Effector memory CD4-positive, alpha-beta T cell (primary cell): ENCODE measurements around the gene EPHB2.

ENCODE experiments used
- DNase-seq, 3 donors: peaks; one replicate each; pipeline ENCODE4 v3.0.0-alpha.2; 2020
- H3K27ac ChIP-seq: 2 replicates; pipeline ENCODE4 v1.7.0; 2013; ENCODE audit warnings: mild to moderate bottlenecking, low read length, moderate library complexity; ENCODE audit not compliant: insufficient read depth, poor library complexity, severe bottlenecking
- H3K27me3 ChIP-seq: replicated peaks from 2 replicates; pipeline ENCODE4 v1.7.0; 2013; ENCODE audit warnings: mild to moderate bottlenecking, low read length; ENCODE audit not compliant: insufficient read depth, control insufficient read depth, poor library complexity, severe bottlenecking
- H3K36me3 ChIP-seq: 2 replicates; pipeline ENCODE4 v1.7.0; 2013; ENCODE audit warnings: mild to moderate bottlenecking, low read length, moderate library complexity; ENCODE audit not compliant: control insufficient read depth, insufficient read depth
- H3K4me1 ChIP-seq: 2 replicates; pipeline ENCODE4 v1.7.0; 2013; ENCODE audit warnings: low read length, mild to moderate bottlenecking; ENCODE audit not compliant: control insufficient read depth, insufficient read depth, poor library complexity, severe bottlenecking
- H3K4me3 ChIP-seq: 2 replicates; pipeline ENCODE4 v1.7.0; 2013; ENCODE audit warnings: low read length, low read depth, mild to moderate bottlenecking; ENCODE audit not compliant: insufficient read depth, poor library complexity, severe bottlenecking
- H3K9me3 ChIP-seq: 2 replicates; pipeline ENCODE4 v1.7.0; 2013; ENCODE audit warnings: mild to moderate bottlenecking, low read length, moderate library complexity; ENCODE audit not compliant: control insufficient read depth

EPHB2 gene

DNA sequence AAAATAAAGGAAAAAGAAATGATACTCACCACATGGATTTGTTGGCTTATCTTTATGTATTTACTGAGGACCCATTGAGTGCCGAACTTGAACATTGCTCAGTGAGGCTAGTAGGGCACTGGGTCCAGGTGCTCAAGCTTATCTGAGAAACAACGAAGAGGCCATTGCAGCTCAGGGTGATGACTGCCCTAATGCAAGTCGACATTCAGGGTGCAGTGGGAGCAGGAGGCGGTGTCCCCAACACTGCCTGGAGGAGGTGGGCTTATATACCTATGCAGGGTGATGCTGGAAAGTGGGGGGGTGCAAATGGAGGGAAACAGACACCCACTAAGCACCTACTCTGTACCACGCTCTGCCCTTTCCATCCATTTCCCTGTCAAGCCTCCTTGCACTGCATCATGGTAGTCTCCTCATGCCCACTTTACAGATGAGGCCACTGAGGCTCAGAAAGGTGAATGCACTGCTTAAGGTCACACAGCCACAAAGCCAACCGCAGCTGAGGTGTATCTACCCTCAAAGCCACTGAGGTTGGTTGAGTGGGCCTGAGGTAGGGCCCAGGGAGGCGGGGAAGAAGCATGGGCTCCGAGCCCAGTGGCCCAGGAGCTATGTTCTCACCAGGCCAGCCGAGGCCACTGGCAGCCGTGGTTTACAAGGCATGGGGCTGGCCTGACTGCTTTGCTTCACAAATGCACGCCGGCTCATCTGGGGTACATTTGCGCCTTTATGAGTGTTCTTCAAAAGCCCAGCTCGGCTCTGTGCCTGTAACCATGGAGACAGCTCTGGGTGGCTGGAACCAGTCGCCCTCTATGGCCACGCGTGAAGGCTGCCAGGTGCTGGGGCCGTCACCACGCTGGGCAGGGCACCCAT lies 103.8 kb downstream of the EPHB2 start:
- no peak overlapping the region for H3K4me3 ChIP-seq
- H3K27ac ChIP-seq = no peak overlapping the region
- no peaks in the 10 kb centered on the region for H3K4me1 ChIP-seq
- DNase-seq = no peak
- H3K27me3 ChIP-seq = no peaks in the 10 kb centered on the region
- H3K36me3 ChIP-seq = no peaks in the 10 kb centered on the region
- H3K9me3 ChIP-seq = no peaks in the 10 kb centered on the region

DNA sequence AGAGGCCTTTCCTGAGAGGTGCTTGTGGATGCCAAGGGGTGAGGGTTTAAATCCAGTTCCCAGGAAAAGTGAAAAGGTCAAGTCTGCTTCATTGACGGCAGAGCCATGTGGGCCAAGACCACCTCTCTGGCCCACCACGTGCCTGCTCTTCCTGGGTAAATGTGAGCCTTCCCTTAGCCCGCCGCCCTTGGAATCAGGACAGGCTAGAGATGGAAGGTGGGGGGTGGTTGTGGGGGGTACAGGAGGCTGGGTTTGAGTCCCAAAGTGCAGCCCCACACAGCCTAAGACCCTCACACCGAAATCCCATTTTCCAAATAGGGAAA lies 104.4 kb downstream of the EPHB2 start:
- H3K27me3 ChIP-seq = no peaks in the 10 kb centered on the region
- H3K9me3 ChIP-seq = no peaks in the 10 kb centered on the region

DNA sequence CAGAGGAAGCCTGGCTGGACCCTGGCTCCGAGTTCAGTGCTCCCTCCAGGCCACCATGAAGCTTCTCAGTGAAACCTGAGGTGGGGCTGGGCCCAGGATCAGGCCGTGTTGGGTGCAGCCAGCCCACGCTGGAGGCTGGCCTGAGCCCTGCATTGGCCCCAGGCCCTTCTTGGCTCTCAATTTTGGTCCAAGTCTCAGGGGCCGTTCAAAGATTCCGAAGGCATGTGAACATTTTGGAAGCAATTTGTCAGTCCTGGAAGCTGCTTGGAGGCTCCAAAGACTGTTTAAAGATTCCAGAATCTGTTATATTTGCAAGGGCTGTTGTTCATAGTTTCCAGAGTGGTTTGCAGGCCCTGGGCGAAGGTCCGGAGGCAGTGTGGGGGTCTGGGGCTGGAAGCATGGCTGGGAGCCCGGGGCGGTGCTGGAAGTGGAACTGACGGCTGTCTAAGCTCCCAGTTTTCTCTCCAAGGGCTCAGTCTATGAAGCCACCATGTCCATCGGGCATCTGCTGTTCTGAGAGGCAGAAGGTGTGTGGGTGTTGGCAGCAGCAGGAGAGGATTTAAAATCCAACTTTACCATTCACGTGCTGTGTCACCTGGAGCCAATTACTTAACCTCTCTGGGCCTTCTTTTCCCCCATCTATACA lies 104.9 kb downstream of the EPHB2 start:
- Histone ChIP-seq H3K27me3 (no peaks in the 10 kb centered on the region), H3K36me3 (no peaks in the 10 kb centered on the region), H3K9me3 (no peaks in the 10 kb centered on the region), H3K4me1 (no peaks in the 10 kb centered on the region), H3K4me3 (no peak overlapping the region), H3K27ac (no peak overlapping the region)
- DNase-seq = no peak

More for the DNA sequence above, 104.4 kb downstream of the EPHB2 start:
- DNase-seq = no peak
- no peaks in the 10 kb centered on the region for H3K36me3 ChIP-seq
- no peaks in the 10 kb centered on the region for H3K4me1 ChIP-seq
- H3K4me3 ChIP-seq = no peak overlapping the region
- no peak overlapping the region for H3K27ac ChIP-seq

- no peak overlapping the region for H3K27ac ChIP-seq
- H3K4me3 ChIP-seq = no peak overlapping the region
- H3K27me3 ChIP-seq = no peaks in the 10 kb centered on the region
- no peak for DNase-seq
- no peaks in the 10 kb centered on the region for H3K4me1 ChIP-seq
- no peaks in the 10 kb centered on the region for H3K36me3 ChIP-seq
- no peaks in the 10 kb centered on the region for H3K9me3 ChIP-seq
Measured at GRCh38 chr1:22816067-22816775, 105.6 kb downstream of the EPHB2 start.

DNA sequence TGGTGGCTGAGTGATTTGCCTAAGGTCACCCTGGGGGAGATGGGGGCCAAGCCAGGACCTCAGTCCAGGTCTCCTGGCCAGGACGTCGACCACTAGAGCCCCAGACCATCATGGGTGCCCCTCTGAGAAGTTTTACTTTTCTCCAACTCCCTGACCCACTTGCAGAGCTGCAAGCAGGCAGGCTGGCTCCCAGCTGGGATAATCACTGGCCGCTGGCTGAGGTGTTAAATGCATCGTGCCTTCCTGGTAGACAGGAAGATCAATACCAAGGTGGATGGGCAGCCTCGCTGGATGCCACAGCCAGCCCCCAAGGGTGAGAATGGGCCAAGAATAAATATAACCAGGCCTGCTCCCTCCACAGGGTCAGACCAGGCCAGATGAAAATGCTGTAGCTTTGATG lies 106.2 kb downstream of the EPHB2 start:
- no peaks in the 10 kb centered on the region for H3K27me3 ChIP-seq
- H3K27ac ChIP-seq = no peak overlapping the region
- H3K4me1 ChIP-seq = no peaks in the 10 kb centered on the region
- H3K36me3 ChIP-seq = no peaks in the 10 kb centered on the region
- no peak for DNase-seq
- no peaks in the 10 kb centered on the region for H3K9me3 ChIP-seq
- no peak overlapping the region for H3K4me3 ChIP-seq

GRCh38 chr1:22817462-22817861 lies 106.8 kb downstream of the EPHB2 start:
- Histone ChIP-seq H3K4me3 (no peak overlapping the region), H3K36me3 (no peaks in the 10 kb centered on the region), H3K27ac (no peak overlapping the region), H3K9me3 (no peaks in the 10 kb centered on the region), H3K4me1 (no peaks in the 10 kb centered on the region), H3K27me3 (no peaks in the 10 kb centered on the region)
- no peak for DNase-seq

DNA sequence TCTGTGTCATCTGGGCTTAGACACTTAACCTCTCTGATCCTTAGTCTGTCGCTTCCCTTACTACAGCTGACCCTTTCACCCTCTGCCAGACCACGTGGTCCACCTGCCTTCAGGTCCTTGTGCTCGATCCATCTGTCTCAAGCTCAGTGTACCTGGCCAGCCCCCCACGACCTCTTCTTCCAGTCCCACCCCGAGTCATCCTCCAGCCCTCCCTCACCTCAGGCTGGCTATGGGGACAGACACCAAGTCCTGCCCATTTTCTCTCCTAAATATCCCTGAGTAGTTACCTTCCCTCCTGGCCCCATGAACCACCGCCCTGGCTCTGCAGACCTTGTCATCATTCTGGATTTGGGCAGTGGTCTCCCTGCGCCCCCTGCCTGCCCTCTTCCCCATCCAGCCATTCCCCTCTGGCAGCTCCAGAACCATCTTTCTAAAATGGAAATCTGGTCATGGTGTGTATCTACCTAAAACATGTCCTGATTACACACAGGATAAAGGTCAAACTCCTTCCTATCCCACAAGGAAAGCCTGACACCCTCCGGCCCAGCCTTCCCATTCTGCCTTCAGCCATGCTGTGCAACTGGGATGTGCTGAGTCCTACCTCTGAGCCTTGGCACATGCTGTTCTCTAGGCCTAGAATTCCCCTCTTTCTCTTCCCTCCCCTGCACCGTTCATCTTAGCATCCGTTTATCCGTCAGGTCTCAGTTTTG lies 107.6 kb downstream of the EPHB2 start:
- DNase-seq = no peak
- Histone ChIP-seq H3K4me3 (no peak overlapping the region), H3K9me3 (no peaks in the 10 kb centered on the region), H3K27me3 (no peaks in the 10 kb centered on the region), H3K27ac (no peak overlapping the region), H3K4me1 (no peaks in the 10 kb centered on the region), H3K36me3 (no peaks in the 10 kb centered on the region)

DNA sequence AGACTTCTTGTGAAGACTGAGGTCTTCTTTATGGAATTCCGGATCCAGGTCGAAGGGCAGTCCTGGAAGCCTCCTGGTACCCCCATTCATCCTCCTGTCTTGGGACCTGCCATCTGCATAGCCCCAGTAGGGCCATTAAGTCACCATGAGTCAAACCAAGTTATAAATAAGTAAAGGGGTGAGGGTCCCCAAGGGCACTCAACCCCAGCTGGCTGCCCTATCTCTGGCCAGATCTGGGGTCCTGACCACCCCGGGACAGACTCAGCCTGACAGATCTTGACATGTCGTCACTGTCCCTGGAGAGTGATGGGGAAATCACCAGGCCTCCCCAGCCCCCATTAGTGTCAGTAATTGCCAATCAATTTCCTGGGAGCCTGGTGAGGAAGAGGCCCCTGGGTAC lies 108.7 kb downstream of the EPHB2 start:
- DNase-seq = no peak
- H3K9me3 ChIP-seq = no peaks in the 10 kb centered on the region
- no peak overlapping the region for H3K4me3 ChIP-seq
- H3K27ac ChIP-seq = no peak overlapping the region
- no peaks in the 10 kb centered on the region for H3K4me1 ChIP-seq
- H3K27me3 ChIP-seq = no peaks in the 10 kb centered on the region
- H3K36me3 ChIP-seq = no peaks in the 10 kb centered on the region

DNA sequence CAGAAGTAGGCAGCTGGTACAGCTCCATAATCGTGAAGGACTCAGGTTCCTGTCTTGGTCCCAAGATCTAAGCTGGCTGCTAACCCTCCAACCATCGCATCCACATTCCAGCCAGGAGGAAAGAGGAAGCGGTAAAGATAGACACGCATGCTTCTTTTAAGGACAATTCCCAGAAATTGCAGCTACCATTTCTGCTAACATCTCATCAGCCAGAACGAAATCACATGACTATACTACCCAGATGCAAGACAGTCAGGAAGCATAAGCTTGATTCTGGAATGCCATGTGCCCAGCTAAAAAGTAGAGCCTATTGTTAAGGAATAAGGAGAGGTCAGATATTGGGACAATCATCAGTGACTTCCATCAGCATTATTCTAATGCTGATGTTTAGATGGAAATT lies 110.4 kb downstream of the EPHB2 start:
- DNase-seq = no peak
- H3K4me1 ChIP-seq = no peaks in the 10 kb centered on the region
- no peaks in the 10 kb centered on the region for H3K36me3 ChIP-seq
- H3K27me3 ChIP-seq = no peaks in the 10 kb centered on the region
- H3K9me3 ChIP-seq = no peaks in the 10 kb centered on the region
- no peak overlapping the region for H3K4me3 ChIP-seq
- H3K27ac ChIP-seq = no peak overlapping the region
